Measurements from ENCODE around the gene OTOF.

- TF ChIP-seq POLR2A (IDR thresholded peaks at IDR 0.05; ENCODE audit: low read length), result no peak
- no peak for TF ChIP-seq GATA1 (IDR thresholded peaks at IDR 0.05; ENCODE audit: low read depth, low read length)
Measured at GRCh38 chr2:26432363-26432762, 45.6 kb downstream of the OTOF start.
